ENCODE data around the gene DIPK1B.

Gene DIPK1B

DNA sequence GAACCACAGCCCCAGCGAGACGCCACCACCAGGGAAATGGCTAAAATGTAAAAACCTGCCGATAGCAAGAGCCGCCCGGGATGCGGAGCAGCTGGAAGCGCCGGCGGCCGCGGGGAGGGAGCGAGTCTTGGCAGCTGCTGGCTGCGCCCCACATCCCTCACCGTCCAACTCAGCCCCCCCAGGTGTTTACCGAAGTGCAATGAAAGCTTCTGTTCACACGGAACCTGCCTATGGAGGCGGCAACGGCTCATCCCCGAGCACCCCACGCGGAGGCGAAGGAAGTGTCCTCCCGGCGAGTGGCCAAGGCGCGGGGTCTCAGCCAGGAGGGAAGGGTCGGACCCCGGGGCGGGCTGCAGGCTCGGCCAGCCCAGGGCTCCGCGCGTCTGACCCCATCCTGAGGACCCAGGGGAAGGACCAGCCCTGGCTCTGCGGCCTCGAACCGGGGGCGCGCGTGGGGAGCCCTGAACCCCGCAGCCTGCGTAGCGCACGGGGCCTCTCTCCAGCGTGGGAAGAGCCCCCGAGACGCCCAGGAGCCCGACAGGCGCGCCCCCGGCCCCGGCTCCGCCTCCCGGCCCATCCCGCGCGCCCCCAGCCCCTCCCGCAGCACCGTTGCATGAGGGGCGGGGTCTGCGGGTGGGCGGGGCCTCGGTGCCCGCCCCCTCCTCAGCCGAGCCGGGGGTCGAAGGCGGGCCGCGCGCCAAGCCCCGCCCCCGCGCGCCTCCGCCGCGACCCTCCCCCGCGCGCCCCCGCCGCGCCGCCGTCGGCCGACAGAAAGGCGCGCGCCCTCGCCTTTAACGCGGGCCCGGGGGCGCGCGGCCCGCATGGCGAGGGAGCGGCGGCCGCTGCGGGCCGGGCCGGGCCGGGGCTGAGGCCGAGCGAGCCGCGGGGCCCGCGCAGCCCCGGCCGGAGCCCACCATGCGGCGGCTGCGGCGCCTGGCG, at the start of gene DIPK1B:
Gene DIPK1B, plus strand, starts transcription at position 822 of the 939 bp plus-strand sequence. Its CDS starts 94 bp downstream, at position 916.
- DNase-seq = no peak

- DNase-seq = no peak
These were observed 49.5 kb upstream of the DIPK1B start, which contains the start of gene EGFL7 for GRCh38 chr9:136662656-136663581. EGFL7 (plus strand) TSS chr9:136662916; CDS start chr9:136668283, 5,367 bp downstream.

- no peak for DNase-seq
These were observed 48.1 kb upstream of the DIPK1B start for GRCh38 chr9:136664000-136664915.

GRCh38 chr9:136665111-136665703, 47.2 kb upstream of the DIPK1B start:
- no peak for DNase-seq

DNA sequence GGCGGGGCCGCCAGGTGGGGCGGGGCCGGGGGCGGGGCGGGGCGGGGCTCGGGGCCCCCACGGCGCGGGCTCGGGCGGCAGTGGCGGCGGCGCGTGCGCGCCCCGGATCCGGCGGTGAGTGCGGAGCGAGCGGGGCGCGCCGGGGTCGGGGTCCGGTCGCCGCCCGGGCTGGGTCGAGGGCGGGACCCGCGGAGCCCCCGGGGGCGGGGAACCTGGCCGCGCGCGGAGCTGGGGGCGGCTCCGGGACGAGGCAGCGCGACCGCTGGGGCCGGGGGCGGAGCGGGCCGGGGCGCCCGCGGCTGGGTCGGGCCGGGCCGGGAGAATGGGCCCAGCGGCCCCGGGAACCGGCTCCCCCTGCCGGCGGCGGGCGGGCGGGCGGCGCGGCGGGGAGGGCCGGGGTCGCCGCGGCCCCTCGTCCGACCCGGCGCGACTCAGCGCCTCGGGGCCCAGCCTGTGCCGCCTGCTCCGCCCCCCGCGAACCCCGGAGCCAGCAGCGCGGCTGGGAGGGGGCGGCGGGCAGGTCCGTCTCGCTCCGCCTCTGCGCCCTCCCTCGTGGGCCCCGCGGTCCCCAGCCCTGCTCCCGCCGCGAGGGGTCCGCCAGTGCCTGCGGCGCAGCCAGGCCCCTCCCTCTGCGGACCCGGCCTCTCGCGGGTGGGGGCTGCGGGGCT, 46.5 kb upstream of the DIPK1B start:
- no peak for DNase-seq

- DNase-seq = no peak
These were observed 45.8 kb upstream of the DIPK1B start for GRCh38 chr9:136666372-136667213.

DNA sequence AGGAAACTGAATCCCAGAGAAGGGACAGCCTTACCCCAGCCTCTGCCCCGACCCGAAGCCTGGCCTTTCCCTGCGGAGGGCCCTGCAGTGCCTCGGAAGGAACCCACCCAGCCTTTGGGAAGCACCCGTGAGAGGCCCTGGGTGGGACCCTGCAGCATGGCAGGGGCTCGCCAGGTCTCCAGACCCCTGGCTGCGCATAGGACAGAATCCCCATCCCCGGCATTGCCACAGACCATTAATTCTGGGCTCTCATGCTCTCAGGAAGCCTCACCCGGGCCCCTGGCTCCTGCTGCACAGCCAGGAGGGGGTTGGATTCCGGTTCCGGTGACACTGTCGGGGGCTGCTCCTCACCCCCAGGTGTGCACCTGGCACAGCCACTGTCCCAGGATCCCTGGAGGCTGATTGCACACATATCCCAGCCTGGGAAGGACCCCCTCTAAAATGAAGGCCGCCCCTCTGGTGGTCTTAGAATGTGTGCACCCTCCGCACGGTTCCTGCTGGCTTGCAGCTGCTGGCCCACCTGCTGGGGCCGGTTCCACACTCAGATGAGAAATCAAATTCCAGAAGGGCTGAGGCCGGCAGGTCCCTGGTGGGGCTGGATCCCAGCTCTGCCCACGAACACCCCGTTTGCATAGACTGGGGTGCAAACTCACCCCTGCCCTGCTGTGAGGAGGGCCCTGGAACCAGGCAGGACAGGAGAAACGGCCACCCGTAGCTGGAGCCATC, 45.0 kb upstream of the DIPK1B start:
- DNase-seq = no peak

DNA sequence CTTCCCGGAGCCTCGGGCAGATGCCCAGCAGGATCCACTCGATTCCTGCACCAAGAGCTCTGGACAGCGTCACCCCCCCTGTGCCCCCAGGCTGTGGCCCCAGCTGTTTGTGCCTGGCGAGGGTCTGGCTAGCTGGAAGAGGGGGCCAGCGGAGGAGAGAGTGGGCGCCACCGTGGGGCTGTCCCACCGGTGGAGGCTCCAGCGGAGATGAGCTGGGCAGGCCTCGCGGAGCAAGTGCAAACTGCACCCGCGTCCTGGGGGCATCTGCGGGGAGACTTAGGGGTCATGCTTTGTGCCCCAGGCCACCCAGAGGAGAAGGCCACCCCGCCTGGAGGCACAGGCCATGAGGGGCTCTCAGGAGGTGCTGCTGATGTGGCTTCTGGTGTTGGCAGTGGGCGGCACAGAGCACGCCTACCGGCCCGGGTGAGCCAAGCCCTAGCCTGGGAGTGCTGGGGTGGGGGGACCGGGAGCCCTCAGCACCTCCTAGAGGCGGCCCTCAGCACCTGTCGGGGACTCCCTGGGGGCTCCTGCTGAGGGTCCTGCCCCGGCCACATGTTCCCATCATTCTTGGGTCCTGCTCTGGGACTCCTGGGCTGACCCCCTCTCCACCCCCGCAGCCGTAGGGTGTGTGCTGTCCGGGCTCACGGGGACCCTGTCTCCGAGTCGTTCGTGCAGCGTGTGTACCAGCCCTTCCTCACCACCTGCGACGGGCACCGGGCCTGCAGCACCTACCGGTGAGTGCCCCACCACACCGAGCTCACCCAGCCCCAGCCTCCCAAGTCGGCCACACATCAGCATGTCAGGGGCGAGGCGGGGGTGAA, 44.2 kb upstream of the DIPK1B start:
- DNase-seq = no peak

GRCh38 chr9:136668983-136669790, 43.2 kb upstream of the DIPK1B start:
- no peak for DNase-seq

GRCh38 chr9:136669791-136670464, 42.4 kb upstream of the DIPK1B start:
- no peak for DNase-seq

DNA sequence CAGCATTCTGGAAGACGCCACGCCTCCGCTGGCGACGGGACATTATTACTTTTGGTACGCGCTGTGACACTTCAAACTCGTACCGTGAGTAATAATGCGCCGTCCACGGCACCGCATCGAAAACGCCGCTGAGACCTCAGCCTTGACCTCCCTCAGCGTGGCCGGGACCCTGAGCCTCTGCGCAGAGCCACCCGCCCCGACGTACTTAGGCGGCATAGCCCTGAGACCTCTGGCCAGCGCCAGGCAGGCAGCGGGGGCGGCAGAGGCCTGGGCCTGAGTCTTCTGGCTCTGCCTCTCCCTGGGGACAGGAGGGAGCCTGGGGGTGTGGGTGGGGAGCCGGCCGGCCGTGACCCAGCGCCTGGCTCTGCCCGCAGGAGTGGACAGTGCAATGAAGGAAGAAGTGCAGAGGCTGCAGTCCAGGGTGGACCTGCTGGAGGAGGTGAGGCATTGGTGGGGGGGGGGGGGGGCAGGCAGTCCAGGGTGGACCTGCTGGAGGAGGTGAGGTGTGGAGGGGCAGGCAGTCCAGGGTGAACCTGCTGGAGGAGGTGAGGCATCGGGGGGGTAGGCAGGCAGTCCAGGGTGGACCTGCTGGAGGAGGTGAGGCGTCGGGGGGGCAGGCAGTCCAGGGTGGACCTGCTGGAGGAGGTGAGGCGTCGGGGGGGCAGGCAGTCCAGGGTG, 41.7 kb upstream of the DIPK1B start:
- DNase-seq = no peak

GRCh38 chr9:136671254-136671614, 41.1 kb upstream of the DIPK1B start:
- no peak for DNase-seq

DNA sequence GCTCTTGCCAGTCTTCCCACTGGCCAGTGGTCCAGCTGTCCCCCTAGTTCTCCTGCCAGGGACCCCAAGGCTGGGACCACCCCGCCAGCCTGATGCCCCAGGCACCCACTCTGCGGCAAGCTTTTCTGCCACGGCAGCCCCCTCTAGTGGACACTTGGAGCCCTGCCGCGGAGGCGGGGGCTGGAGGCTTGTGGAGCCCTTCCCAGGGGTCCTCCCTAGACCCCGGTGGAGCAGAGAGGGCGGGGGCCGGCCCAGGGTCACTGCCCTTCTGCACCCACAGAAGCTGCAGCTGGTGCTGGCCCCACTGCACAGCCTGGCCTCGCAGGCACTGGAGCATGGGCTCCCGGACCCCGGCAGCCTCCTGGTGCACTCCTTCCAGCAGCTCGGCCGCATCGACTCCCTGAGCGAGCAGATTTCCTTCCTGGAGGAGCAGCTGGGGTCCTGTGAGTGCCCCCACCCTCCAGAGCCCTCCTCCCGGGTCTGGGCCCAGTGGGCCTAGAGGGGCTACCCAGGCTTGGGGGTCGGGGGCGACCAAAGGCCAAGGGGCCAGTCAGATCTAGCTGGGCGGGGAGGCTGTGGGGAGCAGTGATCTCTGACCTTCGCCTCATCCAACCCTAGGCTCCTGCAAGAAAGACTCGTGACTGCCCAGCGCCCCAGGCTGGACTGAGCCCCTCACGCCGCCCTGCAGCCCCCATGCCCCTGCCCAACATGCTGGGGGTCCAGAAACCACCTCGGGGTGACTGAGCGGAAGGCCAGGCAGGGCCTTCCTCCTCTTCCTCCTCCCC, 40.5 kb upstream of the DIPK1B start:
- DNase-seq = no peak

DNA sequence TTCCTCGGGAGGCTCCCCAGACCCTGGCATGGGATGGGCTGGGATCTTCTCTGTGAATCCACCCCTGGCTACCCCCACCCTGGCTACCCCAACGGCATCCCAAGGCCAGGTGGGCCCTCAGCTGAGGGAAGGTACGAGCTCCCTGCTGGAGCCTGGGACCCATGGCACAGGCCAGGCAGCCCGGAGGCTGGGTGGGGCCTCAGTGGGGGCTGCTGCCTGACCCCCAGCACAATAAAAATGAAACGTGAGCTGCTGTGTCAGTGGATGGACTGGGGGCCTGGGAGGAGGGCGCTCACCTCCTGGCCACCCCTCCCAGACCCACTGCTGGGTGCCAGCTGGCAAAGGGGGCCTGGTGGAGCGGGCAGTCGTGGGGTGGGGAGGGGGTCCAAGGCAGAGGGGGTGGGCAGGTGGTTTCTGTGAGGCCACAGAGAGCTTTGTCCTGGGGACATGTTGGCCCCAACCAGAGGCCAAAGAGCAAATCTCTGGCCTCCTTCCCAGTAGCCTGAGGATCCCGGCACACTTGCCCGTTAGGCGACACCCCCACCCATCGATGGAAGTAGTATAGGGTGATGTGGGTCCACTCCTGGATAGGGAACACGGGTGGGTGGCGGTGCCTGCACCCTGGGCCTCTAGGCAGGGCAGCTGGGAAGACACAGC, 39.8 kb upstream of the DIPK1B start:
- no peak for DNase-seq

Data from fibroblast of upper back skin (primary cell).